SK-MEL-5 (cell line): ENCODE results near the gene SCFD1. TPM values are rescaled to one million over a fixed set of nuclear protein-coding genes. Genes with fewer than 3 reads are reported as not detected.
"Not testable (repeated sequence)": the region's sequence is repeated elsewhere in the genome, so short reads cannot be mapped to it uniquely, and the experiment has no call there.

ENCODE experiments used
- DNase-seq: peaks from one replicate; pipeline ENCODE4 v3.0.0-alpha.2; 2016; ENCODE audit warnings: low read depth, low spot score
- in situ Hi-C: cut with HindIII; loops from 2 replicates; pipeline ENCODE4 v1.10.0; 2016; ENCODE audit warnings: low sequenced_read_pairs, high pct_unique_total_duplicates, low pct_unique_long_range_greater_than_20kb
- total RNA-seq: library from RNA; depleted of rRNA; stranded (reverse); fragments of >200 nt; shearing (Covaris generic); gene quantifications from 2 replicates; pipeline ENCODE4 v1.2.3, GENCODE V29; 2014

Gene SCFD1
- total RNA-seq, 1 experiment from 2014 or later: 76.5 TPM

DNA sequence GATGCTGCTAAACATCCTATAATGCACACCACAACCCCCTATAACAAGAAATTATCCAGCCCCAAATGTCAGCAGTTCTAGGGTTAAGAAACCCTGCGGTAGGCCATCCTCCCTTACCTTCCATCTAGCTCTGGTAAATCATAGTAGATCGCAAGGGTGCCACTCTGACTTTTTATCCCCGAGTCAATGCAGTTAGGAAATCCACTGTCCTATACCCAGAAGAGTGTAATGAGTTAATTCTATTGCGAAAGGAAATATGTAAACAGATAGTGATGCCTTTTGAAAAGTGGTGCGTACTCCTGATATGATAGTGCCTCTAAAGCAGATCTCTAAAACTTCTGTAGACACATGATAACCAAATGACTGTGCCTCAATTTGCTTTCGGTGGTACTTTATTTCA is 29.8 kb downstream of the SCFD1 start:
- no peak for DNase-seq
- in situ Hi-C loops: no loop called here

GRCh38 chr14:30655124-30655523 is 33.0 kb downstream of the SCFD1 start:
- DNase-seq: no peak
- in situ Hi-C loops: no loop called here

GRCh38 chr14:30655658-30656057 is 33.5 kb downstream of the SCFD1 start:
- in situ Hi-C loops: no loop called here

GRCh38 chr14:30656190-30656632 is 34.1 kb downstream of the SCFD1 start:
- DNase-seq: peak; percentile 54
- in situ Hi-C loops: no loop called here

More at GRCh38 chr14:30655658-30656057, 33.5 kb downstream of the SCFD1 start:
- DNase-seq: no peak

GRCh38 chr14:30657050-30657449 is 34.9 kb downstream of the SCFD1 start:
- in situ Hi-C loops: no loop called here
- no peak for DNase-seq

- in situ Hi-C loops: no loop called here
- DNase-seq: peak; percentile 12
Observed at GRCh38 chr14:30657606-30658163, 35.6 kb downstream of the SCFD1 start.

GRCh38 chr14:30658645-30659044 is 36.5 kb downstream of the SCFD1 start:
- in situ Hi-C loops: no loop called here
- DNase-seq: no peak

DNA sequence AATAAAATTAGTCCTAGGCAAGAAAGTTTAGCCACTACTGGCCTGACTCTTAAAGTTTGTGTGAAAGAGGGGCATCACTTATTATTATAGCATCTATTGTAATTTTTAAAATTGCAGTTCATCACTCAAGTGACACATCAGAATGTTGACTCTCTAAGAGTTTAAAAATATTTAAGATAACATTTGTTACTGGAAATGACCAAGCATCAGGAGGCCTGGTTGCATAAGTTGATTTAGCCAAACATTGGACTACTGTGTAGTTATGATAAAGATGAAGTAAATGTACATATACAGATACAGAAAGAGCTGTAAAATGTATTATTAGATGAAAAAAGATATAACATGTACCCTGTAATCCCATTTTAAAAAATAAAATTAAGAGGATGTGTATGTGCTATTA is 47.5 kb downstream of the SCFD1 start:
- DNase-seq: no peak
- in situ Hi-C loops: no loop called here

GRCh38 chr14:30673071-30673470 is 51.0 kb downstream of the SCFD1 start:
- no peak for DNase-seq
- in situ Hi-C loops: no loop called here

DNA sequence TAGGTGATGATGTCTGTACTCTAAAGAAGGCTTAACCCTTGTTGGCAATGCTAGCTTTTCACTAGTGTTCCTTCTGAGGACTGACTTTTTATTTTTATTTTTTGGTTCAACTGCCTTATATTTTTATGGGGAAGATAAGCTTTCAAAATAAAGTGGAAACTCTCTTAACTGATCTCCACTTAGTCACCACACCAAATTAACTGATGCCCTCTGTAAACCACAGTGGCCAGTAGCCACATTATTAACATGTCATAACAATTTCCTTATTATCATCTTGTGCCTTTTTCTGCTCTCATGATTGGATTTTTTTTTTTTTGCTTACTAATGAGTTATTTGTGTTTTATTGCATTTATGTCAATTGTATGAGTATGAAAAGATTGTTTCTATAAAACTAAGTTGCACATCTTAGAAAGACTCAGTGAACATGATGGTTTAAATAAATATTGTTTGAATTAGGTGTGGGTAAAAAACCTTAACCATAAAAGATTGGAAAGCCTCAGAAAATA is 56.9 kb downstream of the SCFD1 start:
- in situ Hi-C loops: no loop called here
- DNase-seq: no peak

GRCh38 chr14:30680036-30680435 is 57.9 kb downstream of the SCFD1 start:
- no peak for DNase-seq
- in situ Hi-C loops: no loop called here

GRCh38 chr14:30680776-30681175 is 58.7 kb downstream of the SCFD1 start:
- in situ Hi-C loops: not testable (repeated sequence)

DNA sequence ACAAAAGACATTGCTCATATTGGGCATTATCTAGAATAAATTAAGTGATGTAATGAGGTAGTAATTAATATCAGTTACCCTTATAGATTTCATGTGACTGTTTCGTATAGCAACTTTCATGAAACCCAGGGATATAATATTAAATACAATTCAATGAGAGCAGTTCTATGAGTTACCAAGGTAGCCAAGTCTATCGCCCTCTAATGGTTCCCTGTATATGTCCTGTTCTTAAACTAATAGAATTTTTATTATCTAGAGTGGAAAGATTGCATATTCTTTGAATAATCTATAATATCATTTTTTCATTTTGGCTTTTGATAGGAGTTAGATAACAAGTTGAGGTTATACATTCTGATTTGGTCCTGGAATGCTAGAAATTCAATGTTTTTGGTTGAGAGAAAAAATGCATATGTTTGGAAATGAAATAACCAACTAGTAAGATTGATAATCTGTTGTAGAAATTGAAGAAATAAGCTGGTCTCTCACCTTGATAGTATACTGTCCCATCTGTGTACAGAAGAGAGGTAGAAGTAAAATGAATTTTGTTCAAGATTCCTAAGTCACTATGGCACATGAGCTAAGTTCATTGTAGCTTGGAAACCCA is 59.7 kb downstream of the SCFD1 start:
- in situ Hi-C loops: no loop called here
- DNase-seq: peak; percentile 28

More at GRCh38 chr14:30680776-30681175, 58.7 kb downstream of the SCFD1 start:
- DNase-seq: not testable (repeated sequence)

- in situ Hi-C loops, DNase-seq: not testable (repeated sequence)
Observed at GRCh38 chr14:30690487-30691355, 68.6 kb downstream of the SCFD1 start.

GRCh38 chr14:30691751-30692398 is 69.8 kb downstream of the SCFD1 start:
- in situ Hi-C loops: no loop called here
- DNase-seq: no peak

DNA sequence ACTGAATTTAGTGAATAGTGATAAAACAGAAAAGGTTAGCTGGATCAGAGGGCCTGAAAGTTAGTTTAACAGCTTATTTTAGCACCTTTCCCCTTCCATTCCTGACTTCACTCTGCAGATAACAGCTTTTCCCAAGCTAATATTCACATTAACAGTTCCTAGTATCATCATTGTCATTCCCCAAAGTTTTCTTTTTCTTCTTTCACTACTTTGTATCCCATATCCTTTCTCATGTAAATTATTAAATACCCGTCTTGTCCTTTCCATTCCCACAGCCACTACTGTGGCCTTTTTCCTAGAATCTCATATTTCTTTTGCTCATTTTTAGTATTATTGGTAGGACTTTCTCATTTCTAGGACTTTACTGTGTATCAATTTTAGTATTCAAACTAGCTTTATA is 70.5 kb downstream of the SCFD1 start:
- in situ Hi-C loops: no loop called here
- DNase-seq: no peak

- in situ Hi-C loops: no loop called here
- DNase-seq: no peak
Observed at GRCh38 chr14:30698463-30698862, 76.3 kb downstream of the SCFD1 start.

DNA sequence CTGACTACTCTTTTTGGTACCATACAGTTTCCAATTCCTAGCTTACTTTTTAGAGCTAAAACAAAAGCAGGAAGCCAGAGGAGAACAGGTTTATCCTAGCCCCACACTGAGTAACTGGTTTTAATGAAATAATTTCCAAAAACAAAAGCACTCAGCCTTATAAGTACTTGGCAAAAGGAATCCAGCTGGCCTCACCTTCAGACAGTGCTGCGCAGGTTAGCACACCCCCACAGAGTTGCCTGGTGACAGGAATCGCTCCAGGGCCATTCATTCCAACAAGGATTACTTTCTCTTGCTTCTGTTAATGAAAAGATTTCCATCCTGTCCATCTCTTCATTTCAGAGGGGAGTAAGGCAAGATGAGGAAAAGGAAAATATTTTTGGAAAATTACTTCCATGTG is 84.6 kb downstream of the SCFD1 start:
- in situ Hi-C loops: no loop called here

More for the DNA sequence above, 84.6 kb downstream of the SCFD1 start:
- DNase-seq: no peak
